ENCODE results near the gene MT1A.

Gene MT1A

DNA sequence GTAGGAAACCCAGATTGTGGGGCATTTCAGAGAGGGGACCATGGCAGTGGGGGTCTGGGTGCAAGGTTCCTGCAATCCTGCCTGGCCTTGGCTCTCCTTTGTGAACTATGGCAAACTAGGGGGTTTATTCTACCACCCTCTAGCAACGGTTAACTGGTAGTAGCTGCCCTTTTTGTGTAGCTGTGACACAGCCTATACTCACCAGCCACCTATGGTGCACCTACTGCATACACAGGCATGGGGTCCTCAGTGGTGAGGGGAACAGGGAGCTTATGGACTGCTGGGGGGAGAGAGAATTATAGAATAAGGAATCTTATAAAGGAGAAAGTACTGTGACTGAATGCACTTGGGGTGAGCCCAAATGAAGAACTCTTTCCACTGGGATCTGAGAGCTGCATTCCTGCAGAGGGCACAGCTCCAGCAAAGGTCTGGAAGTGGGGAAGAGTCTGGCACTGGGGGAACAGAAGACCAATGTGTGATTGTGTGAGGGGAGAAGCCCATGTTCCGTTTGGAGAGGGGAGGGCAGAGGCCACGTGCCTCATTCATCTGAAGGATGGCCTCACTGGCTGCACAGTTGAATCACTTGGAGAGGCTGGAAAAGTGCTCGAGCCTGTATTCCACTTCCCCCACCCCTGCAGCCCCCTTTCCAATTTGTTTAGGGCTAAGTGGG, 45.9 kb downstream of the MT1A start:
- TF ChIP-seq ZNF565 (CRISPR knock-in tag; conservative IDR thresholded peaks at IDR 0.05; ENCODE audit: low read depth) (no peak), ZFP30 (CRISPR knock-in tag; IDR thresholded peaks at IDR 0.05) (no peak), SNAI2 (CRISPR knock-in tag; IDR thresholded peaks at IDR 0.05) (no peak), ZNF8 (CRISPR knock-in tag; IDR thresholded peaks at IDR 0.05) (no peak), CSDC2 (CRISPR knock-in tag; IDR thresholded peaks at IDR 0.05) (no peak), ISL1 (CRISPR knock-in tag; IDR thresholded peaks at IDR 0.05) (no peak), ZFP3 (CRISPR knock-in tag; IDR thresholded peaks at IDR 0.05) (no peak), TOX (CRISPR knock-in tag; IDR thresholded peaks at IDR 0.05; ENCODE audit: borderline replicate concordance) (no peak), ZNF70 (CRISPR knock-in tag; IDR thresholded peaks at IDR 0.05) (no peak), ESRRG (CRISPR knock-in tag; IDR thresholded peaks at IDR 0.05) (no peak), TCF4 (CRISPR knock-in tag; IDR thresholded peaks at IDR 0.05; ENCODE audit: borderline replicate concordance) (no peak), ARNTL (CRISPR knock-in tag; IDR thresholded peaks at IDR 0.05; ENCODE audit: borderline replicate concordance, low read depth) (no peak), GLIS3 (CRISPR knock-in tag; IDR thresholded peaks at IDR 0.05) (no peak)
- TF ChIP-seq, protein P1, sequence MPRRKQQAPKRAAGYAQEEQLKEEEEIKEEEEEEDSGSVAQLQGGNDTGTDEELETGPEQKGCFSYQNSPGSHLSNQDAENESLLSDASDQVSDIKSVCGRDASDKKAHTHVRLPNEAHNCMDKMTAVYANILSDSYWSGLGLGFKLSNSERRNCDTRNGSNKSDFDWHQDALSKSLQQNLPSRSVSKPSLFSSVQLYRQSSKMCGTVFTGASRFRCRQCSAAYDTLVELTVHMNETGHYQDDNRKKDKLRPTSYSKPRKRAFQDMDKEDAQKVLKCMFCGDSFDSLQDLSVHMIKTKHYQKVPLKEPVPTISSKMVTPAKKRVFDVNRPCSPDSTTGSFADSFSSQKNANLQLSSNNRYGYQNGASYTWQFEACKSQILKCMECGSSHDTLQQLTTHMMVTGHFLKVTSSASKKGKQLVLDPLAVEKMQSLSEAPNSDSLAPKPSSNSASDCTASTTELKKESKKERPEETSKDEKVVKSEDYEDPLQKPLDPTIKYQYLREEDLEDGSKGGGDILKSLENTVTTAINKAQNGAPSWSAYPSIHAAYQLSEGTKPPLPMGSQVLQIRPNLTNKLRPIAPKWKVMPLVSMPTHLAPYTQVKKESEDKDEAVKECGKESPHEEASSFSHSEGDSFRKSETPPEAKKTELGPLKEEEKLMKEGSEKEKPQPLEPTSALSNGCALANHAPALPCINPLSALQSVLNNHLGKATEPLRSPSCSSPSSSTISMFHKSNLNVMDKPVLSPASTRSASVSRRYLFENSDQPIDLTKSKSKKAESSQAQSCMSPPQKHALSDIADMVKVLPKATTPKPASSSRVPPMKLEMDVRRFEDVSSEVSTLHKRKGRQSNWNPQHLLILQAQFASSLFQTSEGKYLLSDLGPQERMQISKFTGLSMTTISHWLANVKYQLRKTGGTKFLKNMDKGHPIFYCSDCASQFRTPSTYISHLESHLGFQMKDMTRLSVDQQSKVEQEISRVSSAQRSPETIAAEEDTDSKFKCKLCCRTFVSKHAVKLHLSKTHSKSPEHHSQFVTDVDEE (CRISPR knock-in tag; IDR thresholded peaks at IDR 0.05) = no peak
- ATAC-seq = no peak

DNA sequence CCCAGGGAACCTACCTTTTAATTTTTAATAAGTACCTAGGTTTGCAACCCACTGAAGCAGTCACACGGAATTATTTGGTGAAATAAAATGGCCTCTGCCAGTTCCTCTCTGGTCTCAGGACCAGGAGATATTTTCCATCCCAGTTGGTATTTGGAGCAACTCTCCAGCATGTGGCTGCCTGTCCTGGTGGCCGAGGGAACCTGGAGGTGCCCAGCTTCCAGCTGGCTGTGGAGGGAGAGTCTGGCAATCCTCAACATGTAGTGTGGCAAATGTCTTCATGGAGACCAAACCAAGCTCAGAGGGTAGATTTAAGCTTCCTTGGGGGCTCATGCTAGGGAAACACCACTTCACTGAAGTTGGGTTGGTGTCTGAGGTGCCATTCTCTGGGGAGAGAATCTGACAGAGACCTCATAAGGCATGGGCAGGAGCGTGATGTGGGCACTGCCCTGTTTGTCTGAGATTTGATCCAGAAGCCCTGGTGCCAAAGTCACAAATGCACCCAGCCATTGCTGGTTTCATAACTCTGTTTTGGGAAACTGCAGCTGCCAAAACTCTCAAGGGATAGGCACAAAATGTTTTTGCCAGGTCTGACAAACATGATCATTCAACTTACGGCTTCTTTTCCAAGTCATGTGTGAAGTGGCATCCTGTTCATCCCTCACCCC, 46.6 kb downstream of the MT1A start:
- no peak for ATAC-seq
- TF ChIP-seq OSR1 (CRISPR knock-in tag; IDR thresholded peaks at IDR 0.05) (no peak), ZNF8 (CRISPR knock-in tag; IDR thresholded peaks at IDR 0.05) (no peak), ESRRG (CRISPR knock-in tag; IDR thresholded peaks at IDR 0.05) (no peak), GLIS3 (CRISPR knock-in tag; IDR thresholded peaks at IDR 0.05) (no peak), ZNF70 (CRISPR knock-in tag; IDR thresholded peaks at IDR 0.05) (no peak), ZFP3 (CRISPR knock-in tag; IDR thresholded peaks at IDR 0.05) (no peak), ZFP30 (CRISPR knock-in tag; IDR thresholded peaks at IDR 0.05) (no peak), ZNF565 (CRISPR knock-in tag; conservative IDR thresholded peaks at IDR 0.05; ENCODE audit: low read depth) (no peak), CSDC2 (CRISPR knock-in tag; IDR thresholded peaks at IDR 0.05) (no peak), TCF4 (CRISPR knock-in tag; IDR thresholded peaks at IDR 0.05; ENCODE audit: borderline replicate concordance) (no peak), SNAI2 (CRISPR knock-in tag; IDR thresholded peaks at IDR 0.05) (no peak), ZC3H10 (CRISPR knock-in tag; IDR thresholded peaks at IDR 0.05) (no peak)
- TF ChIP-seq, protein P2, sequence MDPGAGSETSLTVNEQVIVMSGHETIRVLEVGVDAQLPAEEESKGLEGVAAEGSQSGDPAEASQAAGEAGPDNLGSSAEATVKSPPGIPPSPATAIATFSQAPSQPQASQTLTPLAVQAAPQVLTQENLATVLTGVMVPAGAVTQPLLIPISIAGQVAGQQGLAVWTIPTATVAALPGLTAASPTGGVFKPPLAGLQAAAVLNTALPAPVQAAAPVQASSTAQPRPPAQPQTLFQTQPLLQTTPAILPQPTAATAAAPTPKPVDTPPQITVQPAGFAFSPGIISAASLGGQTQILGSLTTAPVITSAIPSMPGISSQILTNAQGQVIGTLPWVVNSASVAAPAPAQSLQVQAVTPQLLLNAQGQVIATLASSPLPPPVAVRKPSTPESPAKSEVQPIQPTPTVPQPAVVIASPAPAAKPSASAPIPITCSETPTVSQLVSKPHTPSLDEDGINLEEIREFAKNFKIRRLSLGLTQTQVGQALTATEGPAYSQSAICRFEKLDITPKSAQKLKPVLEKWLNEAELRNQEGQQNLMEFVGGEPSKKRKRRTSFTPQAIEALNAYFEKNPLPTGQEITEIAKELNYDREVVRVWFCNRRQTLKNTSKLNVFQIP (CRISPR knock-in tag; IDR thresholded peaks at IDR 0.05; ENCODE audit: borderline replicate concordance, low read depth) = no peak
- TF ChIP-seq, protein P3, sequence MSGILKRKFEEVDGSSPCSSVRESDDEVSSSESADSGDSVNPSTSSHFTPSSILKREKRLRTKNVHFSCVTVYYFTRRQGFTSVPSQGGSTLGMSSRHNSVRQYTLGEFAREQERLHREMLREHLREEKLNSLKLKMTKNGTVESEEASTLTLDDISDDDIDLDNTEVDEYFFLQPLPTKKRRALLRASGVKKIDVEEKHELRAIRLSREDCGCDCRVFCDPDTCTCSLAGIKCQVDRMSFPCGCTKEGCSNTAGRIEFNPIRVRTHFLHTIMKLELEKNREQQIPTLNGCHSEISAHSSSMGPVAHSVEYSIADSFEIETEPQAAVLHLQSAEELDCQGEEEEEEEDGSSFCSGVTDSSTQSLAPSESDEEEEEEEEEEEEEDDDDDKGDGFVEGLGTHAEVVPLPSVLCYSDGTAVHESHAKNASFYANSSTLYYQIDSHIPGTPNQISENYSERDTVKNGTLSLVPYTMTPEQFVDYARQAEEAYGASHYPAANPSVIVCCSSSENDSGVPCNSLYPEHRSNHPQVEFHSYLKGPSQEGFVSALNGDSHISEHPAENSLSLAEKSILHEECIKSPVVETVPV (CRISPR knock-in tag; IDR thresholded peaks at IDR 0.05) = no peak
- TF ChIP-seq, protein P1 (CRISPR knock-in tag; IDR thresholded peaks at IDR 0.05) = no peak

DNA sequence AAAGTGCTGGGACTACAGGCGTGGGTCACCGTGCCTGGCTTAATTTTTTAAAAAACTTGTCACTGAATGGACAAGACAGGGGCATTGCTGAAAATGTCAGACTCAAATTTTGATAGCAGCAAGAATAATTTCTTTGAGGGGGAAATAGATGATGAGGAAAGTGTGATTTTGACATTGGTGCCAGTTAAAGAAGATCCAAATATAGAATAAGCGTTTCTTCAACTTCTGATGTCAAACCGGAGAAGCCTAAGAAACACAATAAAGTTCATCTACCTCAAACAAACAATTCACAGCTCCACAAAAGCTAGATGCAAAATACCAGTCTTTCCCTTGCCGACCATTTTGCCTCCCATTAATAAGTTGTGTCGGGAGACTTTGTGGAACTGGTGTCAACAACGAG, 48.3 kb downstream of the MT1A start:
- ATAC-seq = no peak
- TF ChIP-seq ZNF70 (CRISPR knock-in tag; IDR thresholded peaks at IDR 0.05) = no peak
- TF ChIP-seq ZC3H10 (CRISPR knock-in tag; IDR thresholded peaks at IDR 0.05) = no peak
- no peak for TF ChIP-seq BACH2 (CRISPR knock-in tag; IDR thresholded peaks at IDR 0.05; ENCODE audit: borderline replicate concordance)
- TF ChIP-seq ISL1 (CRISPR knock-in tag; IDR thresholded peaks at IDR 0.05) = no peak
- no peak for TF ChIP-seq TOX (CRISPR knock-in tag; IDR thresholded peaks at IDR 0.05; ENCODE audit: borderline replicate concordance)
- TF ChIP-seq ZNF8 (CRISPR knock-in tag; IDR thresholded peaks at IDR 0.05) = no peak
- TF ChIP-seq, protein P3 (CRISPR knock-in tag; IDR thresholded peaks at IDR 0.05) = no peak
- TF ChIP-seq, protein P4, sequence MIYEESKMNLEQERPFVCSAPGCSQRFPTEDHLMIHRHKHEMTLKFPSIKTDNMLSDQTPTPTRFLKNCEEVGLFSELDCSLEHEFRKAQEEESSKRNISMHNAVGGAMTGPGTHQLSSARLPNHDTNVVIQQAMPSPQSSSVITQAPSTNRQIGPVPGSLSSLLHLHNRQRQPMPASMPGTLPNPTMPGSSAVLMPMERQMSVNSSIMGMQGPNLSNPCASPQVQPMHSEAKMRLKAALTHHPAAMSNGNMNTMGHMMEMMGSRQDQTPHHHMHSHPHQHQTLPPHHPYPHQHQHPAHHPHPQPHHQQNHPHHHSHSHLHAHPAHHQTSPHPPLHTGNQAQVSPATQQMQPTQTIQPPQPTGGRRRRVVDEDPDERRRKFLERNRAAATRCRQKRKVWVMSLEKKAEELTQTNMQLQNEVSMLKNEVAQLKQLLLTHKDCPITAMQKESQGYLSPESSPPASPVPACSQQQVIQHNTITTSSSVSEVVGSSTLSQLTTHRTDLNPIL (CRISPR knock-in tag; IDR thresholded peaks at IDR 0.05; ENCODE audit: low read depth) = no peak
- no peak for TF ChIP-seq CSDC2 (CRISPR knock-in tag; IDR thresholded peaks at IDR 0.05)
- TF ChIP-seq GLIS3 (CRISPR knock-in tag; IDR thresholded peaks at IDR 0.05) = no peak
- TF ChIP-seq, protein P5, sequence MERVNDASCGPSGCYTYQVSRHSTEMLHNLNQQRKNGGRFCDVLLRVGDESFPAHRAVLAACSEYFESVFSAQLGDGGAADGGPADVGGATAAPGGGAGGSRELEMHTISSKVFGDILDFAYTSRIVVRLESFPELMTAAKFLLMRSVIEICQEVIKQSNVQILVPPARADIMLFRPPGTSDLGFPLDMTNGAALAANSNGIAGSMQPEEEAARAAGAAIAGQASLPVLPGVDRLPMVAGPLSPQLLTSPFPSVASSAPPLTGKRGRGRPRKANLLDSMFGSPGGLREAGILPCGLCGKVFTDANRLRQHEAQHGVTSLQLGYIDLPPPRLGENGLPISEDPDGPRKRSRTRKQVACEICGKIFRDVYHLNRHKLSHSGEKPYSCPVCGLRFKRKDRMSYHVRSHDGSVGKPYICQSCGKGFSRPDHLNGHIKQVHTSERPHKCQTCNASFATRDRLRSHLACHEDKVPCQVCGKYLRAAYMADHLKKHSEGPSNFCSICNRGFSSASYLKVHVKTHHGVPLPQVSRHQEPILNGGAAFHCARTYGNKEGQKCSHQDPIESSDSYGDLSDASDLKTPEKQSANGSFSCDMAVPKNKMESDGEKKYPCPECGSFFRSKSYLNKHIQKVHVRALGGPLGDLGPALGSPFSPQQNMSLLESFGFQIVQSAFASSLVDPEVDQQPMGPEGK (CRISPR knock-in tag; IDR thresholded peaks at IDR 0.05; ENCODE audit: borderline replicate concordance) = no peak
- no peak for TF ChIP-seq TCF4 (CRISPR knock-in tag; IDR thresholded peaks at IDR 0.05; ENCODE audit: borderline replicate concordance)
